CD14-positive monocyte (primary cell): ENCODE results near the gene SELPLG. TPM values are rescaled to one million over a fixed set of nuclear protein-coding genes. Genes with fewer than 3 reads are reported as not detected.

Experiments used
- DNase-seq, 3 donors: peaks; one replicate each; pipeline ENCODE4 v3.0.0-alpha.2; 2011 to 2022
- H2AFZ ChIP-seq: 2 replicates; pipeline ENCODE4 v1.6.0; 2012; ENCODE audit warnings: mild to moderate bottlenecking, low read depth, low read length, inconsistent platforms; ENCODE audit not compliant: insufficient read depth, poor library complexity, severe bottlenecking
- H3K27ac ChIP-seq, 2 donors: 1 replicate in 1 of 2; 2 replicates in 1 of 2; pipeline ENCODE4 v1.5.1; 2012 to 2013; ENCODE audit warnings: low read length in 2 of 2, control low read depth in 1 of 2, inconsistent platforms in 1 of 2, low read depth in 1 of 2, mild to moderate bottlenecking in 1 of 2
- H3K27me3 ChIP-seq, 2 donors: one replicate each; pipeline versions ENCODE4 v1.6.0 to v1.6.1; 2011 to 2013; ENCODE audit warnings: low read length in 2 of 2; ENCODE audit not compliant: control insufficient read depth in 2 of 2, insufficient read depth in 2 of 2
- H3K36me3 ChIP-seq, 2 donors: replicated peaks in 1 of 2; 1 replicate in 1 of 2; 2 replicates in 1 of 2; pipeline versions ENCODE4 v1.5.1 to v1.6.1; 2012 to 2013; ENCODE audit warnings: low read length in 2 of 2, control low read depth in 1 of 2, inconsistent platforms in 1 of 2, mild to moderate bottlenecking in 1 of 2; ENCODE audit not compliant: insufficient read depth in 2 of 2, control insufficient read depth in 1 of 2
- H3K4me1 ChIP-seq, 2 donors: 1 replicate in 1 of 2; 2 replicates in 1 of 2; pipeline versions ENCODE4 v1.5.1 to v1.6.1; 2012 to 2013; ENCODE audit warnings: low read length in 2 of 2, control low read depth in 1 of 2, inconsistent platforms in 1 of 2, mild to moderate bottlenecking in 1 of 2, moderate library complexity in 1 of 2; ENCODE audit not compliant: insufficient read depth in 2 of 2, control insufficient read depth in 1 of 2
- H3K4me2 ChIP-seq: replicated peaks from 2 replicates; pipeline ENCODE3; 2012; ENCODE audit warnings: low read length, moderate library complexity, mild to moderate bottlenecking; ENCODE audit not compliant: poor library complexity, severe bottlenecking; ENCODE audit errors: extremely low read depth
- H3K4me3 ChIP-seq, 3 experiments: fragments of 200-600 bp in 1 of 3; sonication (generic) in 1 of 3; replicated peaks in 1 of 3; 1 replicate in 2 of 3; 2 replicates in 1 of 3; pipeline ENCODE4 v1.5.1; 2011 to 2013; ENCODE audit warnings: low read length in 3 of 3, mild to moderate bottlenecking in 3 of 3, control low read depth in 2 of 3, low read depth in 2 of 3, inconsistent platforms in 1 of 3, moderate library complexity in 1 of 3
- H3K79me2 ChIP-seq: 2 replicates; pipeline ENCODE4 v1.6.0; 2012; ENCODE audit warnings: mild to moderate bottlenecking, control low read depth, inconsistent platforms, low read length, moderate library complexity; ENCODE audit not compliant: insufficient read depth
- H3K9ac ChIP-seq: 2 replicates; pipeline ENCODE4 v1.6.0; 2017; ENCODE audit warnings: low read length, mild to moderate bottlenecking; ENCODE audit not compliant: insufficient read depth, poor library complexity, severe bottlenecking
- H3K9me3 ChIP-seq, 2 donors: replicated peaks in 1 of 2; 1 replicate in 1 of 2; 2 replicates in 1 of 2; pipeline versions ENCODE4 v1.5.1 to v1.6.1; 2012 to 2013; ENCODE audit warnings: low read length in 2 of 2, control low read depth in 1 of 2; ENCODE audit not compliant: control insufficient read depth in 1 of 2, insufficient read depth in 1 of 2
- H4K20me1 ChIP-seq: 2 replicates; pipeline ENCODE4 v1.6.0; 2012; ENCODE audit warnings: mild to moderate bottlenecking, low read length, control low read depth, moderate library complexity; ENCODE audit not compliant: insufficient read depth
- H3K27ac Mint-ChIP-seq, 7 donors: one replicate each; pipeline ENCODE4 v1.8.0; 2020; ENCODE audit warnings: mild to moderate bottlenecking in 7 of 7, mixed read lengths in 7 of 7, moderate library complexity in 6 of 7, inconsistent platforms in 2 of 7
- H3K27me3 Mint-ChIP-seq, 3 donors: one replicate each; pipeline ENCODE4 v1.8.0; 2021 to 2022; ENCODE audit warnings: low read depth in 3 of 3, mild to moderate bottlenecking in 3 of 3, mixed read lengths in 3 of 3, moderate library complexity in 3 of 3, inconsistent platforms in 1 of 3
- H3K36me3 Mint-ChIP-seq, 2 donors: one replicate each; pipeline ENCODE4 v1.8.0; 2020; ENCODE audit warnings: mixed read lengths in 2 of 2, inconsistent platforms in 1 of 2, mild to moderate bottlenecking in 1 of 2
- H3K4me1 Mint-ChIP-seq: one replicate; pipeline ENCODE4 v1.8.0; 2020; ENCODE audit warnings: mild to moderate bottlenecking, mixed read lengths
- H3K4me3 Mint-ChIP-seq, 2 donors: one replicate each; pipeline ENCODE4 v1.8.0; 2020; ENCODE audit warnings: mild to moderate bottlenecking in 2 of 2, mixed read lengths in 2 of 2, moderate library complexity in 1 of 2
- H3K9me3 Mint-ChIP-seq, 7 donors: one replicate each; pipeline ENCODE4 v1.8.0; 2020 to 2022; ENCODE audit warnings: mixed read lengths in 7 of 7, mild to moderate bottlenecking in 6 of 7, moderate library complexity in 6 of 7, inconsistent platforms in 2 of 7
- CTCF ChIP-seq: fragments of 200-600 bp; IDR thresholded peaks from one replicate; pipeline ENCODE4 v1.8.0; 2022; ENCODE audit warnings: antibody characterized with exemption, mild to moderate bottlenecking
- WGBS: methylation state at CpG from one replicate; pipeline ENCODE4 v1.1.5; 2013; ENCODE audit warnings: missing lambda C conversion rate; ENCODE audit not compliant: insufficient coverage; 5-methylcytosine and 5-hydroxymethylcytosine counted together
- intact Hi-C, 2 donors: fragments of 100-400 bp; cut with micrococcal nuclease; formaldehyde crosslinking; loops; one replicate each; pipeline versions ENCODE4 v1.15.0 to v1.15.1; 2023
- polyA plus RNA-seq, 3 donors: library from polyadenylated mRNA; depleted of rRNA in 1 of 3; unstranded in 2 of 3; stranded (reverse) in 1 of 3; fragments of 300-500 nt in 2 of 3; fragments of >200 nt in 1 of 3; fragmentation: Illumina TruSeq in 2 of 3; gene quantifications; 1 replicate in 2 of 3; 2 replicates in 1 of 3; pipeline ENCODE4 v1.2.3, GENCODE V29; 2012 to 2021

Gene SELPLG
- polyA plus RNA-seq, 3 donors = 193 to 349 (median 247) TPM

- Mint-ChIP-seq H3K27ac (peak overlapping the region; percentile 37 to 94 (median 87)), H3K9me3 (peaks cover 8 to 14% (median 9%) of the 10 kb centered on the region in 7 donors), H3K27me3 (peaks cover 0 to 2% (median 0%) of the 10 kb centered on the region in 3 donors), H3K4me1 (peaks cover 50% of the 10 kb centered on the region), H3K4me3 (no peak overlapping the region), H3K36me3 (peaks cover 57 to 61% of the 10 kb centered on the region in 2 donors)
- Histone ChIP-seq H2AFZ (no peak overlapping the region), H3K79me2 (peaks cover 51% of the 10 kb centered on the region), H3K27me3 (no peaks in the 10 kb centered on the region), H3K4me1 (peaks cover 48 to 60% of the 10 kb centered on the region in 2 donors), H3K27ac (peak overlapping the region in 1 of 2 donors; percentile 7), H3K9ac (no peak overlapping the region), H4K20me1 (peaks cover 70% of the 10 kb centered on the region), H3K4me2 (no peak overlapping the region), H3K4me3 (no peak overlapping the region), H3K36me3 (peaks cover 19 to 31% of the 10 kb centered on the region in 2 donors), H3K9me3 (peaks cover 7 to 8% of the 10 kb centered on the region in 2 donors)
- WGBS = 15% methylated on average over 7 of the region's 16 CpGs
- DNase-seq = peak; percentile 68 to 77 (median 76)
- peak; percentile 99 for TF ChIP-seq CTCF
- intact Hi-C loops = loop anchor here (1.0 to 10.0 kb wide), 3 partner anchors 55 to 476 kb away; partner anchors contain the start of genes ALKBH2 (in 1 of the 2), ISCU (in 1 of the 2) and UNG (in 1 of the 2)
Measured at GRCh38 chr12:108618079-108618952, 15.4 kb downstream of the SELPLG start.

- intact Hi-C loops = loop anchor here in 1 of 2 donors (10.0 kb wide), 1 partner anchor 478 kb away; the partner anchor contains the start of genes ALKBH2 and UNG
- Mint-ChIP-seq H3K4me1 (peaks cover 44% of the 10 kb centered on the region), H3K4me3 (no peak overlapping the region), H3K36me3 (peaks cover 47 to 49% of the 10 kb centered on the region in 2 donors), H3K9me3 (peaks cover 8 to 14% (median 9%) of the 10 kb centered on the region in 7 donors), H3K27me3 (peaks cover 0 to 2% (median 0%) of the 10 kb centered on the region in 3 donors), H3K27ac (peak overlapping the region; percentile 67 to 94 (median 85))
- no peak overlapping the region for H2AFZ ChIP-seq
- no peak overlapping the region for H3K9ac ChIP-seq
- 71% methylated on average over 10 of the region's 14 CpGs for WGBS
- peaks cover 8 to 20% of the 10 kb centered on the region in 2 donors for H3K36me3 ChIP-seq
- peaks cover 40% of the 10 kb centered on the region for H3K79me2 ChIP-seq
- H3K9me3 ChIP-seq = peaks cover 7 to 8% of the 10 kb centered on the region in 2 donors
- H3K4me2 ChIP-seq = no peak overlapping the region
- peaks cover 59% of the 10 kb centered on the region for H4K20me1 ChIP-seq
- H3K27me3 ChIP-seq = no peaks in the 10 kb centered on the region
- peak; percentile 18 to 84 (median 57) for DNase-seq
- no peak for TF ChIP-seq CTCF
- H3K4me1 ChIP-seq = peaks cover 38 to 49% of the 10 kb centered on the region in 2 donors
- peak overlapping the region in 1 of 2 donors; percentile 52 for H3K27ac ChIP-seq
- no peak overlapping the region for H3K4me3 ChIP-seq
Measured at GRCh38 chr12:108616941-108617858, 16.5 kb downstream of the SELPLG start.
